ENCODE measurements around the gene ZIC4. TPM values are rescaled to one million over a fixed set of nuclear protein-coding genes. Genes with fewer than 3 reads are reported as not detected.

Gene ZIC4
- total and polyA plus RNA-seq, 11 donors = not detected

- H3K4me3 ChIP-seq = no peak overlapping the region
- H3K9me3 ChIP-seq = no peaks in the 10 kb centered on the region
- TF ChIP-seq CTCF (IDR thresholded peaks at IDR 0.05) = no peak
- no peak for TF ChIP-seq POLR2A (IDR thresholded peaks at IDR 0.05)
- DNase-seq = no peak
- no peak overlapping the region for H3K27ac ChIP-seq
- 4 to 6% (median 5%) methylated on average over 17 of the region's 17 CpGs for WGBS, 4 donors
- H3K4me1 ChIP-seq = peaks cover 0 to 33% (median 18%) of the 10 kb centered on the region in 12 donors
- H3K27me3 ChIP-seq = peaks cover 76 to 100% (median 98%) of the 10 kb centered on the region in 9 donors
- no peaks in the 10 kb centered on the region for H3K36me3 ChIP-seq
- ATAC-seq = no peak
- intact Hi-C loops (cut with DNase I) = no loop called here
Observed at GRCh38 chr3:147407114-147407497, 763 bp upstream of the ZIC4 start.

- Histone ChIP-seq H3K4me3 (no peak overlapping the region), H3K27me3 (peaks cover 73 to 100% (median 96%) of the 10 kb centered on the region in 9 donors), H3K9me3 (no peaks in the 10 kb centered on the region), H3K27ac (no peak overlapping the region), H3K4me1 (peaks cover 0 to 19% (median 9%) of the 10 kb centered on the region in 12 donors), H3K36me3 (no peaks in the 10 kb centered on the region)
- ATAC-seq (no peak), DNase-seq (no peak)
- TF ChIP-seq POLR2A (IDR thresholded peaks at IDR 0.05) = no peak
- no peak for TF ChIP-seq CTCF (IDR thresholded peaks at IDR 0.05)
- WGBS, 4 donors = 5 to 7% (median 6%) methylated on average over 21 to 27 of the region's 27 CpGs
- intact Hi-C loops (cut with DNase I) = no loop called here
Observed at GRCh38 chr3:147405231-147406027, 914 bp downstream of the ZIC4 start.

- no peak overlapping the region for H3K27ac ChIP-seq
- ATAC-seq (no peak), DNase-seq (no peak)
- peaks cover 0 to 15% (median 6%) of the 10 kb centered on the region in 12 donors for H3K4me1 ChIP-seq
- H3K9me3 ChIP-seq = no peaks in the 10 kb centered on the region
- H3K4me3 ChIP-seq = no peak overlapping the region
- TF ChIP-seq CTCF (IDR thresholded peaks at IDR 0.05) (no peak), POLR2A (IDR thresholded peaks at IDR 0.05) (no peak)
- intact Hi-C loops (cut with DNase I) = no loop called here
- no peaks in the 10 kb centered on the region for H3K36me3 ChIP-seq
- H3K27me3 ChIP-seq = peaks cover 72 to 100% (median 95%) of the 10 kb centered on the region in 9 donors
- 7 to 22% (median 11%) methylated on average over 9 to 16 of the region's 16 CpGs for WGBS, 4 donors
Observed at GRCh38 chr3:147404800-147405230, 1.5 kb downstream of the ZIC4 start.

GRCh38 chr3:147404000-147404799, 2.1 kb downstream of the ZIC4 start:
- peaks cover 67 to 100% (median 94%) of the 10 kb centered on the region in 9 donors for H3K27me3 ChIP-seq

More at GRCh38 chr3:147404000-147404799, 2.1 kb downstream of the ZIC4 start:
- Histone ChIP-seq H3K27ac (no peak overlapping the region), H3K4me3 (no peak overlapping the region), H3K36me3 (no peaks in the 10 kb centered on the region), H3K9me3 (no peaks in the 10 kb centered on the region), H3K4me1 (peaks cover 0 to 15% (median 3%) of the 10 kb centered on the region in 12 donors)
- TF ChIP-seq CTCF (IDR thresholded peaks at IDR 0.05) (no peak), POLR2A (IDR thresholded peaks at IDR 0.05) (no peak)
- DNase-seq = no peak
- 31 to 42% (median 38%) methylated on average over 11 of the region's 11 CpGs for WGBS, 4 donors
- intact Hi-C loops (cut with DNase I) = no loop called here
- ATAC-seq = no peak

Data from heart left ventricle (tissue), 16 donors.